Activated CD8-positive, alpha-beta T cell treated with anti-CD3 and anti-CD28 coated beads, Interleukin-2, amount 10 ng/mL, durations not matched to agents 7 days and 5 days (primary cell): ENCODE measurements around the gene PPP2R2B. TPM values are rescaled to one million over a fixed set of nuclear protein-coding genes. Genes with fewer than 3 reads are reported as not detected.

ENCODE experiments used
- ATAC-seq: fragments of 150-1000 bp; cut with Tn5 transposase; one replicate; pipeline ENCODE4 v1.10.0; 2021; ENCODE audit warnings: moderate library complexity
- CTCF ChIA-PET: fragments of 350-600 bp; sonication (Branson Sonifier 250); formaldehyde crosslinking; loops from one replicate; lab custom pipeline; 2021; ENCODE audit warnings: antibody characterized with exemption; lab: Charles Lee
- POLR2A ChIA-PET: fragments of 350-600 bp; sonication (Branson Sonifier 250); formaldehyde crosslinking; loops from one replicate; lab custom pipeline; 2021; ENCODE audit warnings: antibody characterized with exemption; lab: Charles Lee
- DNase-seq: peaks from one replicate; pipeline ENCODE4 v3.0.0-alpha.2; 2020
- H3K27ac Mint-ChIP-seq: one replicate; pipeline ENCODE4 v1.8.0; 2021; ENCODE audit warnings: mild to moderate bottlenecking, mixed read lengths
- H3K27me3 Mint-ChIP-seq: one replicate; pipeline ENCODE4 v1.8.0; 2021; ENCODE audit warnings: low read depth, mixed read lengths
- H3K36me3 Mint-ChIP-seq: one replicate; pipeline ENCODE4 v1.8.0; 2021; ENCODE audit warnings: low read depth, mixed read lengths
- H3K4me1 Mint-ChIP-seq: one replicate; pipeline ENCODE4 v1.8.0; 2021; ENCODE audit warnings: low read depth, mixed read lengths
- H3K4me3 Mint-ChIP-seq: one replicate; pipeline ENCODE4 v1.8.0; 2021; ENCODE audit warnings: mild to moderate bottlenecking, mixed read lengths
- H3K9me3 Mint-ChIP-seq: one replicate; pipeline ENCODE4 v1.8.0; 2022; ENCODE audit warnings: mixed read lengths; ENCODE audit not compliant: insufficient read depth
- total RNA-seq, 2 experiments: library from RNA; stranded (reverse); gene quantifications; one replicate each; pipeline ENCODE4 v1.2.3, GENCODE V29; 2021

The PPP2R2B gene
- total RNA-seq, 2 experiments from 2014 or later, result 2.0 to 3.0 TPM

GRCh38 chr5:146817973-146818372 lies 60.6 kb downstream of the PPP2R2B start:
- POLR2A ChIA-PET, result no interaction called here
- peaks cover 10% of the 10 kb centered on the region for H3K4me1 Mint-ChIP-seq
- no peak overlapping the region for H3K27ac Mint-ChIP-seq
- ATAC-seq (no peak), DNase-seq (no peak)
- no peaks in the 10 kb centered on the region for H3K36me3 Mint-ChIP-seq
- H3K27me3 Mint-ChIP-seq, result peaks cover 2% of the 10 kb centered on the region
- H3K9me3 Mint-ChIP-seq, result no peaks in the 10 kb centered on the region
- H3K4me3 Mint-ChIP-seq, result no peak overlapping the region
- CTCF ChIA-PET, result interaction anchor here (0.9 kb wide), 1 partner anchor 24 kb away, joined by 4 read pairs; no protein-coding TSS in a partner anchor

DNA sequence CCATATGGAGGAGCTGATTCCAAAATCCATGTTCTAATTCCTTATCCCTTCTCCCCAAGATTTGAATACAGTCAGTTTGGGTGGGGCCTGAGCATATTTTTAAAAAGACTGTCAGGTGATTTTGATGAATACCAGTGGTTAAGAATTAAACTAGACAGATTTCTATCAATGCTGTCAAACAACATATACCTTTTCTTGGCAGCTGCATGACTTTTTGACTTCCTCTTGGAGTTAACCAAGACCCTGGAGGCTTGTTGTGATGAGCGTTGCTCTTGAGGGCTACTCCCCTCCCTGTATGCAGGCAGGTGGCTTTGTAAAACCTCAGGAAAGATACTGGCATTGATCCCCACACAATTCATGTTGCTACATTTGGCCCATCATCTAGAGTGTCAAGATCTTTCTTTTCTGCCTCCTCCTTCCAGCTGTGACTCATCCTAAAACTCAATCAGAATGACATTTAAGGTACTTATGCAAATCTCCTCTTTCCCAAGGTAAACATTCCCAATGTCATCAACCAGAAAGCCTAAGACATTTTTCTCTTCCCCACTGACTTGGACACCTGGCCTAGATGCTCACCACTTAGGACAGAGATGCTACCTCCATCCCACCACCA lies 61.7 kb downstream of the PPP2R2B start:
- Mint-ChIP-seq H3K4me3 (no peak overlapping the region), H3K27ac (no peak overlapping the region), H3K27me3 (no peaks in the 10 kb centered on the region), H3K9me3 (no peaks in the 10 kb centered on the region), H3K4me1 (peaks cover 10% of the 10 kb centered on the region), H3K36me3 (no peaks in the 10 kb centered on the region)
- ATAC-seq, result no peak
- no peak for DNase-seq
- ChIA-PET CTCF (no interaction called here), POLR2A (no interaction called here)

- Mint-ChIP-seq H3K36me3 (no peaks in the 10 kb centered on the region), H3K9me3 (no peaks in the 10 kb centered on the region), H3K4me1 (peaks cover 10% of the 10 kb centered on the region), H3K27ac (no peak overlapping the region), H3K4me3 (no peak overlapping the region), H3K27me3 (no peaks in the 10 kb centered on the region)
- ChIA-PET POLR2A (no interaction called here), CTCF (no interaction called here)
- DNase-seq (no peak), ATAC-seq (no peak)
Measured at GRCh38 chr5:146815411-146815810, 63.1 kb downstream of the PPP2R2B start.

- no peak overlapping the region for H3K4me3 Mint-ChIP-seq
- H3K27me3 Mint-ChIP-seq, result no peaks in the 10 kb centered on the region
- POLR2A ChIA-PET, result no interaction called here
- no peaks in the 10 kb centered on the region for H3K9me3 Mint-ChIP-seq
- no peak for ATAC-seq
- CTCF ChIA-PET, result interaction anchor here (1.0 kb wide), 1 partner anchor 281 kb away, joined by 3 read pairs; no protein-coding TSS in a partner anchor
- peaks cover 10% of the 10 kb centered on the region for H3K4me1 Mint-ChIP-seq
- no peak for DNase-seq
- H3K27ac Mint-ChIP-seq, result no peak overlapping the region
- H3K36me3 Mint-ChIP-seq, result no peaks in the 10 kb centered on the region
Measured at GRCh38 chr5:146813346-146814157, 65.0 kb downstream of the PPP2R2B start.

- DNase-seq (no peak), ATAC-seq (no peak)
- Mint-ChIP-seq H3K4me1 (no peaks in the 10 kb centered on the region), H3K36me3 (no peaks in the 10 kb centered on the region), H3K27me3 (peaks cover 2% of the 10 kb centered on the region), H3K4me3 (no peak overlapping the region), H3K27ac (no peak overlapping the region), H3K9me3 (no peaks in the 10 kb centered on the region)
- POLR2A ChIA-PET, result no interaction called here
- CTCF ChIA-PET, result interaction anchor here (1.0 kb wide), 1 partner anchor 11 kb away, joined by 3 read pairs; no protein-coding TSS in a partner anchor
Measured at GRCh38 chr5:146805081-146805480, 73.5 kb downstream of the PPP2R2B start.

GRCh38 chr5:146802945-146803522 lies 75.5 kb downstream of the PPP2R2B start:
- Mint-ChIP-seq H3K9me3 (no peaks in the 10 kb centered on the region), H3K27me3 (peaks cover 7% of the 10 kb centered on the region), H3K4me1 (peaks cover 7% of the 10 kb centered on the region), H3K36me3 (no peaks in the 10 kb centered on the region), H3K27ac (no peak overlapping the region), H3K4me3 (no peak overlapping the region)
- DNase-seq (no peak), ATAC-seq (no peak)
- CTCF ChIA-PET, result no interaction called here
- POLR2A ChIA-PET, result no interaction called here

- H3K36me3 Mint-ChIP-seq, result no peaks in the 10 kb centered on the region
- H3K4me3 Mint-ChIP-seq, result no peak overlapping the region
- no peaks in the 10 kb centered on the region for H3K9me3 Mint-ChIP-seq
- ATAC-seq (no peak), DNase-seq (no peak)
- ChIA-PET CTCF (no interaction called here), POLR2A (no interaction called here)
- peaks cover 8% of the 10 kb centered on the region for H3K27me3 Mint-ChIP-seq
- H3K27ac Mint-ChIP-seq, result no peak overlapping the region
- peaks cover 19% of the 10 kb centered on the region for H3K4me1 Mint-ChIP-seq
Measured at GRCh38 chr5:146799671-146800070, 78.9 kb downstream of the PPP2R2B start.

GRCh38 chr5:146799231-146799630 lies 79.3 kb downstream of the PPP2R2B start:
- DNase-seq (no peak), ATAC-seq (no peak)
- H3K4me1 Mint-ChIP-seq, result peaks cover 23% of the 10 kb centered on the region
- ChIA-PET CTCF (no interaction called here), POLR2A (no interaction called here)
- peaks cover 8% of the 10 kb centered on the region for H3K27me3 Mint-ChIP-seq
- no peak overlapping the region for H3K27ac Mint-ChIP-seq
- H3K9me3 Mint-ChIP-seq, result no peaks in the 10 kb centered on the region
- H3K4me3 Mint-ChIP-seq, result no peak overlapping the region
- H3K36me3 Mint-ChIP-seq, result no peaks in the 10 kb centered on the region

DNA sequence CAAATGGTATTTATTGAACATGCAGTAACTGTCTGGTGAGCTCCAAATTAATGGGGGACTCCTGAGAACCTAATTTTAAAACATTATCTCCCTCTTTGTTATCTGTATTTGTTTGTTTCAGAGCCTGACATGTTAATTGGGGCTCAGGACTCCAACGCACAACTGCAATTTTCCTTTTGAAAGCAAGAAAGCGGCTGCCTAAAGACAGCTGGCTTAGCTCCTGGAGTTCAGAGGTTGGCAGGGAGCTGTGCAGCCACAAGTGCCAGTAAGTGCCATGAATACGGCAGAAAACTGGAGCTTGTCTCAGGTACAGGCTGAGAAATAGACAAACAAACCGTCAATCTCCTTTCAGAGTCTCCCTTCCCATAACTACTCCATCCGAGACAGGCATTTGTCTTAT lies 80.9 kb downstream of the PPP2R2B start:
- H3K4me1 Mint-ChIP-seq, result peaks cover 37% of the 10 kb centered on the region
- ATAC-seq (no peak), DNase-seq (no peak)
- ChIA-PET CTCF (interaction anchor here (1.3 kb wide), 1 partner anchor 264 kb away, joined by 3 read pairs; no protein-coding TSS in a partner anchor), POLR2A (no interaction called here)
- no peaks in the 10 kb centered on the region for H3K36me3 Mint-ChIP-seq
- H3K27ac Mint-ChIP-seq, result no peak overlapping the region
- H3K27me3 Mint-ChIP-seq, result peaks cover 8% of the 10 kb centered on the region
- no peak overlapping the region for H3K4me3 Mint-ChIP-seq
- no peaks in the 10 kb centered on the region for H3K9me3 Mint-ChIP-seq

- DNase-seq (no peak), ATAC-seq (no peak)
- ChIA-PET CTCF (no interaction called here), POLR2A (no interaction called here)
- Mint-ChIP-seq H3K4me1 (peaks cover 38% of the 10 kb centered on the region), H3K9me3 (no peaks in the 10 kb centered on the region), H3K27ac (no peak overlapping the region), H3K4me3 (no peak overlapping the region), H3K36me3 (no peaks in the 10 kb centered on the region), H3K27me3 (peaks cover 8% of the 10 kb centered on the region)
Measured at GRCh38 chr5:146796911-146797310, 81.6 kb downstream of the PPP2R2B start.

- DNase-seq (no peak), ATAC-seq (no peak)
- CTCF ChIA-PET, result no interaction called here
- Mint-ChIP-seq H3K27me3 (peaks cover 8% of the 10 kb centered on the region), H3K4me1 (peaks cover 38% of the 10 kb centered on the region), H3K4me3 (no peak overlapping the region), H3K36me3 (no peaks in the 10 kb centered on the region), H3K9me3 (no peaks in the 10 kb centered on the region), H3K27ac (no peak overlapping the region)
- POLR2A ChIA-PET, result no interaction called here
Measured at GRCh38 chr5:146796144-146796543, 82.4 kb downstream of the PPP2R2B start.
